Adrenal gland (tissue), 5 donors: ENCODE data around the gene CCDC175.

ENCODE experiments used
- POLR2A ChIP-seq, 2 donors: fragments of 450-650 bp; IDR thresholded peaks; one replicate each; pipeline ENCODE4 v1.6.1; 2017; ENCODE audit warnings: antibody characterized with exemption in 2 of 2, mild to moderate bottlenecking in 2 of 2, moderate library complexity in 1 of 2
- TF ChIP-seq, protein P1 (sequence below), 6 experiments: fragments of 450-650 bp in 4 of 6; fragments of 200-600 bp in 2 of 6; sonication (generic) in 1 of 6; IDR thresholded peaks; 1 replicate in 5 of 6; 2 replicates in 1 of 6; pipeline versions ENCODE4 v1.5.1 to v1.8.0; 2016 to 2021; ENCODE audit warnings: antibody characterized with exemption in 6 of 6, mild to moderate bottlenecking in 2 of 6, moderate library complexity in 1 of 6
- donor health status: DM: no; HTN: no; CAD: no.

DNA sequence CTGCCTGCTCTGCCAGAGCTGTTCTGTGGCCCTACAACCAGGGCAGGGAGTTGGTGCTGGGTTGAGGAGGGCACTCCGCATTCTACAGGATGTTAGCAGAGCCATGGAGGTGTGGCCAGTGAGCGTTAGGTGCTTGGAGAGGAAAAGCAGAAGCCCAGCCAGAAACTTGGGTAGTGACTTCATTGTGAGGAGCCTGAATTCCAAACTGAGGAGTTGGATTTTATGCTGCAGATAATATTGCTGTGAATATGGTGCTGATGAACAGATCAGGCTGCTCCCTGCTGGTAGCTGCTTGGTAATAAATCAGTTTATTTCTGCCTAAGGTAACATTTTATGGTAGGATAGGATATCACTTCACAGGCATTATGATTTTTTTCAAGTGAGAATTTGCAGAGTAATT is 7.1 kb upstream of the CCDC175 start:
- TF ChIP-seq, protein P1, sequence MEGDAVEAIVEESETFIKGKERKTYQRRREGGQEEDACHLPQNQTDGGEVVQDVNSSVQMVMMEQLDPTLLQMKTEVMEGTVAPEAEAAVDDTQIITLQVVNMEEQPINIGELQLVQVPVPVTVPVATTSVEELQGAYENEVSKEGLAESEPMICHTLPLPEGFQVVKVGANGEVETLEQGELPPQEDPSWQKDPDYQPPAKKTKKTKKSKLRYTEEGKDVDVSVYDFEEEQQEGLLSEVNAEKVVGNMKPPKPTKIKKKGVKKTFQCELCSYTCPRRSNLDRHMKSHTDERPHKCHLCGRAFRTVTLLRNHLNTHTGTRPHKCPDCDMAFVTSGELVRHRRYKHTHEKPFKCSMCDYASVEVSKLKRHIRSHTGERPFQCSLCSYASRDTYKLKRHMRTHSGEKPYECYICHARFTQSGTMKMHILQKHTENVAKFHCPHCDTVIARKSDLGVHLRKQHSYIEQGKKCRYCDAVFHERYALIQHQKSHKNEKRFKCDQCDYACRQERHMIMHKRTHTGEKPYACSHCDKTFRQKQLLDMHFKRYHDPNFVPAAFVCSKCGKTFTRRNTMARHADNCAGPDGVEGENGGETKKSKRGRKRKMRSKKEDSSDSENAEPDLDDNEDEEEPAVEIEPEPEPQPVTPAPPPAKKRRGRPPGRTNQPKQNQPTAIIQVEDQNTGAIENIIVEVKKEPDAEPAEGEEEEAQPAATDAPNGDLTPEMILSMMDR (IDR thresholded peaks at IDR 0.05), result no peak
- TF ChIP-seq POLR2A (IDR thresholded peaks at IDR 0.05), result no peak
